IMR-90 (cell line): Measurements from ENCODE around the gene LYPD6B.
A peak's percentile ranks its signal among the peaks of the same experiment; 100 is the strongest.

Experiments
- BHLHE40 ChIP-seq: fragments of 150-350 bp; IDR thresholded peaks from 2 replicates; pipeline ENCODE4 v1.6.1; 2016; ENCODE audit warnings: mild to moderate bottlenecking, low read depth, low read length
- FOS ChIP-seq: fragments of 150-350 bp; IDR thresholded peaks from 2 replicates; pipeline ENCODE4 v1.6.1; 2016; ENCODE audit warnings: low read depth, low read length
- MAZ ChIP-seq: IDR thresholded peaks from 2 replicates; pipeline ENCODE4 v1.6.1; 2012; ENCODE audit warnings: low read depth, mild to moderate bottlenecking, low read length, improper control_type of control experiment, moderate library complexity, borderline replicate concordance
- MXI1 ChIP-seq: IDR thresholded peaks from 2 replicates; pipeline ENCODE4 v1.6.1; 2012; ENCODE audit warnings: low read depth, mild to moderate bottlenecking, low read length, moderate library complexity, borderline replicate concordance
- POLR2A ChIP-seq: IDR thresholded peaks from 2 replicates; pipeline ENCODE4 v1.6.1; 2012; ENCODE audit warnings: mild to moderate bottlenecking, low read depth, low read length
- RAD21 ChIP-seq: IDR thresholded peaks from 2 replicates; pipeline ENCODE4 v1.6.1; 2012; ENCODE audit warnings: low read length, improper control_type of control experiment
- RFX5 ChIP-seq: IDR thresholded peaks from 2 replicates; pipeline ENCODE4 v1.8.0; 2012; ENCODE audit warnings: low read depth, mild to moderate bottlenecking, low read length, moderate library complexity
- TF ChIP-seq, protein P1 (sequence below): conservative IDR thresholded peaks from 2 replicates; pipeline ENCODE4 v1.5.1; 2012; ENCODE audit warnings: mild to moderate bottlenecking, low read depth, low read length, improper control_type of control experiment
- TF ChIP-seq, protein P2 (sequence below): fragments of 150-350 bp; IDR thresholded peaks from 2 replicates; pipeline ENCODE4 v1.6.1; 2016; ENCODE audit warnings: low read depth, mild to moderate bottlenecking, low read length, moderate library complexity, borderline replicate concordance

DNA sequence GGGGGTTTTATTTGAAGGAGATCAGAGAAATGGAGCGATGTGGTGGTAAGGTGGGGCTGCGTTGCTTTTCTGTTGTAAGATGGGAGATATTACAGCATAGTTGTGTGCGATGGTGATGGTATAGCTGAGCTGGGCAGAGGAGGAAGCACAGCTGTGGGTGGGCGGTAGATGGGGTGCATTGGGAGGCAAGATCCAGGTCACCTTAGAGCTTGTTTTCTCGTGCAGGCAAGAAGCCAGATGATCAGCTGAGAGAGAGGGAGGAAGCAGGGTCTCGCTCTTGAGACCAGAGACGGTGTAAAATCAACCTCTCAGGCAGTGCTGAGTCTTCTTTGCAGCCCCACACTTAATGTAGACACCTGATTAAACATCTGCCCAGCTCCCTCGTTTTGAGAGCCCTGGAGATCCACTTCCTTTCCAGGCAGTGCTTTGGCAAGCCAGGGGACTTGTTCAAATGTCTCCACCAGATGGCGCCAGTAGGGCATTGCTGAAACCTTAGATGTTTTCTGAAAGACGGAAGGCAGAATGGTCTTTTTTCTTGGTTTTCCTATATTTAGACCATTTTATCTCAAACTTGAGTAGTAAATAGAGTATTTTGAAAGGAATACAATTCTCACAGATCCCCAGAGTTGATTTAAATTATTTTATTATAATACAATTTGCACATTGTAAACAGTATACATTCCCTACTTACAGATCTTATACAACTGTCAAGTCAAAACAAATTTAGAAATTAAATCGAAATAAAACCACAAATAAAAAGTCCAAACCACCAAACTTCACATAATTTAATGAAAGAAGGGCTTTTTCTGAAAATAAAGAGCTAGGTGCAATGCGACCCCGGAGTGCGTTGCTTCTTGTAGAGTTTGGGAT, 21.1 kb upstream of the LYPD6B start:
- TF ChIP-seq, protein P1, sequence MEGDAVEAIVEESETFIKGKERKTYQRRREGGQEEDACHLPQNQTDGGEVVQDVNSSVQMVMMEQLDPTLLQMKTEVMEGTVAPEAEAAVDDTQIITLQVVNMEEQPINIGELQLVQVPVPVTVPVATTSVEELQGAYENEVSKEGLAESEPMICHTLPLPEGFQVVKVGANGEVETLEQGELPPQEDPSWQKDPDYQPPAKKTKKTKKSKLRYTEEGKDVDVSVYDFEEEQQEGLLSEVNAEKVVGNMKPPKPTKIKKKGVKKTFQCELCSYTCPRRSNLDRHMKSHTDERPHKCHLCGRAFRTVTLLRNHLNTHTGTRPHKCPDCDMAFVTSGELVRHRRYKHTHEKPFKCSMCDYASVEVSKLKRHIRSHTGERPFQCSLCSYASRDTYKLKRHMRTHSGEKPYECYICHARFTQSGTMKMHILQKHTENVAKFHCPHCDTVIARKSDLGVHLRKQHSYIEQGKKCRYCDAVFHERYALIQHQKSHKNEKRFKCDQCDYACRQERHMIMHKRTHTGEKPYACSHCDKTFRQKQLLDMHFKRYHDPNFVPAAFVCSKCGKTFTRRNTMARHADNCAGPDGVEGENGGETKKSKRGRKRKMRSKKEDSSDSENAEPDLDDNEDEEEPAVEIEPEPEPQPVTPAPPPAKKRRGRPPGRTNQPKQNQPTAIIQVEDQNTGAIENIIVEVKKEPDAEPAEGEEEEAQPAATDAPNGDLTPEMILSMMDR: peak; percentile 90
- no peak for TF ChIP-seq MXI1
- peak; percentile 88 for TF ChIP-seq RAD21
- TF ChIP-seq, protein P2, sequence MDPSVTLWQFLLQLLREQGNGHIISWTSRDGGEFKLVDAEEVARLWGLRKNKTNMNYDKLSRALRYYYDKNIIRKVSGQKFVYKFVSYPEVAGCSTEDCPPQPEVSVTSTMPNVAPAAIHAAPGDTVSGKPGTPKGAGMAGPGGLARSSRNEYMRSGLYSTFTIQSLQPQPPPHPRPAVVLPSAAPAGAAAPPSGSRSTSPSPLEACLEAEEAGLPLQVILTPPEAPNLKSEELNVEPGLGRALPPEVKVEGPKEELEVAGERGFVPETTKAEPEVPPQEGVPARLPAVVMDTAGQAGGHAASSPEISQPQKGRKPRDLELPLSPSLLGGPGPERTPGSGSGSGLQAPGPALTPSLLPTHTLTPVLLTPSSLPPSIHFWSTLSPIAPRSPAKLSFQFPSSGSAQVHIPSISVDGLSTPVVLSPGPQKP: no peak
- TF ChIP-seq MAZ: no peak
- no peak for TF ChIP-seq RFX5
- no peak for TF ChIP-seq POLR2A
- TF ChIP-seq FOS: no peak
- TF ChIP-seq BHLHE40: no peak
